SK-N-SH treated with all-trans-retinoic acid at 6 μM for 48 hours (cell line): ENCODE measurements around the gene FAM229A.
"Not testable (repeated sequence)": the region's sequence is repeated elsewhere in the genome, so short reads cannot be mapped to it uniquely, and the experiment has no call there.

Experiments used
- ATAC-seq: fragments of 200-7000 bp; cut with Tn5 transposase; 3 replicates; pipeline ENCODE4 v1.9.1; 2020; ENCODE audit warnings: mild to moderate bottlenecking, moderate library complexity
- ARNTL ChIP-seq: fragments of 450-650 bp; formaldehyde crosslinking; IDR thresholded peaks from 2 replicates; pipeline ENCODE4 v1.5.0; 2020; ENCODE audit warnings: low read depth, mild to moderate bottlenecking, moderate library complexity, borderline replicate concordance
- BACH2 ChIP-seq: fragments of 250-450 bp; sonication (Bioruptor Pico); IDR thresholded peaks from 2 replicates; pipeline ENCODE4 v1.9.0; 2021; ENCODE audit warnings: mild to moderate bottlenecking, borderline replicate concordance
- CSDC2 ChIP-seq: fragments of 250-450 bp; sonication (Bioruptor Pico); IDR thresholded peaks from 2 replicates; pipeline ENCODE4 v1.5.0; 2020; ENCODE audit warnings: mild to moderate bottlenecking, moderate library complexity
- ESRRG ChIP-seq: fragments of 250-450 bp; sonication (Bioruptor Pico); IDR thresholded peaks from 2 replicates; pipeline ENCODE4 v1.6.1; 2021; ENCODE audit warnings: mild to moderate bottlenecking
- GLIS3 ChIP-seq: fragments of 250-450 bp; sonication (Bioruptor Pico); IDR thresholded peaks from 2 replicates; pipeline ENCODE4 v1.5.0; 2020; ENCODE audit warnings: mild to moderate bottlenecking, moderate library complexity
- ISL1 ChIP-seq: fragments of 250-450 bp; sonication (Bioruptor Pico); IDR thresholded peaks from 2 replicates; pipeline ENCODE4 v2.1.2; 2022; ENCODE audit warnings: mild to moderate bottlenecking, moderate library complexity
- OSR1 ChIP-seq: fragments of 250-450 bp; sonication (Bioruptor Pico); IDR thresholded peaks from 2 replicates; pipeline ENCODE4 v1.8.0; 2022; ENCODE audit warnings: moderate library complexity, mild to moderate bottlenecking, inconsistent platforms
- PPARA ChIP-seq: fragments of 250-450 bp; sonication (Bioruptor Pico); IDR thresholded peaks from 2 replicates; pipeline ENCODE4 v1.5.0; 2020; ENCODE audit warnings: mild to moderate bottlenecking, borderline replicate concordance
- RARB ChIP-seq: fragments of 250-450 bp; sonication (Bioruptor Pico); IDR thresholded peaks from 2 replicates; pipeline ENCODE4 v1.8.0; 2021; ENCODE audit warnings: mild to moderate bottlenecking, moderate library complexity
- TCF4 ChIP-seq: fragments of 250-450 bp; sonication (Bioruptor Pico); IDR thresholded peaks from 2 replicates; pipeline ENCODE4 v1.8.0; 2021; ENCODE audit warnings: mild to moderate bottlenecking, moderate library complexity, borderline replicate concordance
- TOX ChIP-seq: fragments of 250-450 bp; sonication (Bioruptor Pico); IDR thresholded peaks from 2 replicates; pipeline ENCODE4 v1.8.0; 2021; ENCODE audit warnings: mild to moderate bottlenecking, moderate library complexity, borderline replicate concordance
- ZC3H10 ChIP-seq: fragments of 250-450 bp; sonication (Bioruptor Pico); IDR thresholded peaks from 2 replicates; pipeline ENCODE4 v1.5.1; 2021; ENCODE audit warnings: mild to moderate bottlenecking, moderate library complexity
- ZNF565 ChIP-seq: fragments of 450-650 bp; formaldehyde crosslinking; conservative IDR thresholded peaks from 2 replicates; pipeline ENCODE4 v1.5.0; 2020; ENCODE audit warnings: low read depth, mild to moderate bottlenecking, moderate library complexity
- ZNF8 ChIP-seq: fragments of 450-650 bp; formaldehyde crosslinking; IDR thresholded peaks from 2 replicates; pipeline ENCODE4 v1.5.0; 2020; ENCODE audit warnings: mild to moderate bottlenecking, moderate library complexity
- TF ChIP-seq, protein P1 (sequence below): fragments of 250-450 bp; sonication (Bioruptor Pico); IDR thresholded peaks from 2 replicates; pipeline ENCODE4 v1.5.1; 2021; ENCODE audit warnings: mild to moderate bottlenecking, moderate library complexity
- TF ChIP-seq, protein P2 (sequence below): fragments of 250-450 bp; sonication (Bioruptor Pico); IDR thresholded peaks from 2 replicates; pipeline ENCODE4 v1.8.0; 2021; ENCODE audit warnings: low read depth, mild to moderate bottlenecking, moderate library complexity, borderline replicate concordance
- TF ChIP-seq, protein P3 (sequence below): fragments of 250-450 bp; sonication (Bioruptor Pico); IDR thresholded peaks from 2 replicates; pipeline ENCODE4 v1.8.0; 2020; ENCODE audit warnings: mild to moderate bottlenecking, moderate library complexity, borderline replicate concordance
- TF ChIP-seq, protein P4 (sequence below): fragments of 250-450 bp; sonication (Bioruptor Pico); IDR thresholded peaks from 2 replicates; pipeline ENCODE4 v1.5.0; 2020; ENCODE audit warnings: mild to moderate bottlenecking, moderate library complexity
- TF ChIP-seq, protein P5 (sequence below): fragments of 250-450 bp; sonication (Bioruptor Pico); IDR thresholded peaks from 2 replicates; pipeline ENCODE4 v1.5.1; 2020; ENCODE audit warnings: low read depth, mild to moderate bottlenecking, moderate library complexity

The FAM229A gene

DNA sequence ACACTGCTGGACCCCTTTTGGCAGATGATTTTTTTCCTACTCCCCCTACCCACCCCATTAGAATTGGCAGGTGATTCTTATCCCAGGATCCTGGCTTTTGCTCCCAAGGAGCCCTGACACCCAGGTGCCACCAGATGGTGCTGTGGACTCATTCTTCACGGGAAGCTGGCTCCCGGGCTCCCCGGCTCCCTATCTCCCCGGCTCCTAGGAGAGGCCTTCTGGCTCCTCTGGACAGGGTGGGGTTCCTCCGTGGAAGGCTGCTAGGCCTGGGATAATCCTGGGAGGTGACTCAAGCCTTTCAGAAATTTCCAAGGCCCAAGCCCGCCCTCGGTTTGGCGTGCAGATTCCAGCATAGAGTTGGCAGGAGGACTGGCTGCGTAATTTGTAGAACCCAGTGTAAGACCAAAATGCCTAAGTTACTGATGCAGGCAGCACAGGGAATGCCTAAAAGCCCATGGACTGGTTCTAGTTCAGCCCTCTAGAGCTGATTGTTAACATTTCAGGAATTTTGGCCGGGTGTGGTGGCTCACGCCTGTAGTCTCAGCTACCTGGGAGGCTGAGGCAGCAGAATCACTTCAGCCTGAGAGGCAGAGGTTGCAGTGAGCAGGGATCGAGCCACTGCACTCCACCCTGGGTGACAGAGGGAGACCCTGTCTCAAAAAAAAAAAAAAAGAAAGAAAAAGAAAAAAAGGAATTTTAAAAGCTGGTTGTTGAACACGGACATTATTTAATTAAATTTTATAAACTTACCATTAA is 38.8 kb upstream of the FAM229A start:
- TF ChIP-seq BACH2 (CRISPR knock-in tag) (no peak), TOX (CRISPR knock-in tag) (no peak)
- TF ChIP-seq, protein P1, sequence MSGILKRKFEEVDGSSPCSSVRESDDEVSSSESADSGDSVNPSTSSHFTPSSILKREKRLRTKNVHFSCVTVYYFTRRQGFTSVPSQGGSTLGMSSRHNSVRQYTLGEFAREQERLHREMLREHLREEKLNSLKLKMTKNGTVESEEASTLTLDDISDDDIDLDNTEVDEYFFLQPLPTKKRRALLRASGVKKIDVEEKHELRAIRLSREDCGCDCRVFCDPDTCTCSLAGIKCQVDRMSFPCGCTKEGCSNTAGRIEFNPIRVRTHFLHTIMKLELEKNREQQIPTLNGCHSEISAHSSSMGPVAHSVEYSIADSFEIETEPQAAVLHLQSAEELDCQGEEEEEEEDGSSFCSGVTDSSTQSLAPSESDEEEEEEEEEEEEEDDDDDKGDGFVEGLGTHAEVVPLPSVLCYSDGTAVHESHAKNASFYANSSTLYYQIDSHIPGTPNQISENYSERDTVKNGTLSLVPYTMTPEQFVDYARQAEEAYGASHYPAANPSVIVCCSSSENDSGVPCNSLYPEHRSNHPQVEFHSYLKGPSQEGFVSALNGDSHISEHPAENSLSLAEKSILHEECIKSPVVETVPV, result no peak
- TF ChIP-seq, protein P2, sequence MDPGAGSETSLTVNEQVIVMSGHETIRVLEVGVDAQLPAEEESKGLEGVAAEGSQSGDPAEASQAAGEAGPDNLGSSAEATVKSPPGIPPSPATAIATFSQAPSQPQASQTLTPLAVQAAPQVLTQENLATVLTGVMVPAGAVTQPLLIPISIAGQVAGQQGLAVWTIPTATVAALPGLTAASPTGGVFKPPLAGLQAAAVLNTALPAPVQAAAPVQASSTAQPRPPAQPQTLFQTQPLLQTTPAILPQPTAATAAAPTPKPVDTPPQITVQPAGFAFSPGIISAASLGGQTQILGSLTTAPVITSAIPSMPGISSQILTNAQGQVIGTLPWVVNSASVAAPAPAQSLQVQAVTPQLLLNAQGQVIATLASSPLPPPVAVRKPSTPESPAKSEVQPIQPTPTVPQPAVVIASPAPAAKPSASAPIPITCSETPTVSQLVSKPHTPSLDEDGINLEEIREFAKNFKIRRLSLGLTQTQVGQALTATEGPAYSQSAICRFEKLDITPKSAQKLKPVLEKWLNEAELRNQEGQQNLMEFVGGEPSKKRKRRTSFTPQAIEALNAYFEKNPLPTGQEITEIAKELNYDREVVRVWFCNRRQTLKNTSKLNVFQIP (CRISPR knock-in tag), result no peak
- ATAC-seq, result peak; percentile 99

DNA sequence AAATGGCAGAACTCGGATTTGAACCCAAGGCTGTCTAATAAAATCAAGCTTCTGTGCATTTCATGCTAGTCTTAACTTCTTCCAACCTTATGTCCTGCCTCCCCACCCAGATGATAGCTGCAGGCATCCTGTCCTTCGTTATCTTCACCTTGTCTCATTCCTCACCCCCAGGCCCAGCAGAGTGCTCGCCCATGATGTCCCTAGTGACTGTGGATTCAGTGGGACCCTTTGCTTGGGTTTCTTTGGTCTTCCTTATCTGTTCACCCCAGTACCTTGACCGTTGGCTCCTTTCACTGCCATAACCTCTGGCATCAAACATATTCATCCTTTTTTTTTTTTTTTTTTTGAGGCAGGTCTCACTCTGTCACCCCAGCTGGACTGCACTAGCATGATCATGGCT is 37.6 kb upstream of the FAM229A start:
- no peak for ATAC-seq
- TF ChIP-seq ISL1 (no peak), PPARA (CRISPR knock-in tag) (no peak), TOX (CRISPR knock-in tag) (no peak), BACH2 (CRISPR knock-in tag) (no peak), ARNTL (CRISPR knock-in tag) (no peak)
- TF ChIP-seq, protein P3, sequence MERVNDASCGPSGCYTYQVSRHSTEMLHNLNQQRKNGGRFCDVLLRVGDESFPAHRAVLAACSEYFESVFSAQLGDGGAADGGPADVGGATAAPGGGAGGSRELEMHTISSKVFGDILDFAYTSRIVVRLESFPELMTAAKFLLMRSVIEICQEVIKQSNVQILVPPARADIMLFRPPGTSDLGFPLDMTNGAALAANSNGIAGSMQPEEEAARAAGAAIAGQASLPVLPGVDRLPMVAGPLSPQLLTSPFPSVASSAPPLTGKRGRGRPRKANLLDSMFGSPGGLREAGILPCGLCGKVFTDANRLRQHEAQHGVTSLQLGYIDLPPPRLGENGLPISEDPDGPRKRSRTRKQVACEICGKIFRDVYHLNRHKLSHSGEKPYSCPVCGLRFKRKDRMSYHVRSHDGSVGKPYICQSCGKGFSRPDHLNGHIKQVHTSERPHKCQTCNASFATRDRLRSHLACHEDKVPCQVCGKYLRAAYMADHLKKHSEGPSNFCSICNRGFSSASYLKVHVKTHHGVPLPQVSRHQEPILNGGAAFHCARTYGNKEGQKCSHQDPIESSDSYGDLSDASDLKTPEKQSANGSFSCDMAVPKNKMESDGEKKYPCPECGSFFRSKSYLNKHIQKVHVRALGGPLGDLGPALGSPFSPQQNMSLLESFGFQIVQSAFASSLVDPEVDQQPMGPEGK, result no peak
- TF ChIP-seq, all 23 proteins: peak for 0

DNA sequence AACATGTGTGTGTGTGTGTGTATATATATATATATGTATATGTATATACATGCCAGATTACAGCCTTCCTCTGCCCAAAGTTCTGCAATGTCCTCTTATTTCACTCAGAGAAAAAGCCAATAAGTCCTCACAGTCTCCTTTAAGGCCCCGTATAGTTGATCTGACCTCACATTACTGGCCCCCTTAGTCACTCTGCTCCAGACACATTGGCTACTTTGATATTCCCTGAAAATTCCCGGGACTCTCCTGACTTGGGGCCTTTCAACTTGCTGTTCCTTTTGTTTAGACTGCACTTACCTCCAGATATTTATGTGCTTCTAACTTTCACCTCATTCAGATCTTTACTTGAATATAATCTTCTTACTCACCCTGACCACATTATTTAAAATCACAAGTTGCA is 36.1 kb upstream of the FAM229A start:
- no peak for TF ChIP-seq ISL1
- no peak for TF ChIP-seq OSR1
- no peak for TF ChIP-seq GLIS3 (CRISPR knock-in tag)
- ATAC-seq, result no peak

DNA sequence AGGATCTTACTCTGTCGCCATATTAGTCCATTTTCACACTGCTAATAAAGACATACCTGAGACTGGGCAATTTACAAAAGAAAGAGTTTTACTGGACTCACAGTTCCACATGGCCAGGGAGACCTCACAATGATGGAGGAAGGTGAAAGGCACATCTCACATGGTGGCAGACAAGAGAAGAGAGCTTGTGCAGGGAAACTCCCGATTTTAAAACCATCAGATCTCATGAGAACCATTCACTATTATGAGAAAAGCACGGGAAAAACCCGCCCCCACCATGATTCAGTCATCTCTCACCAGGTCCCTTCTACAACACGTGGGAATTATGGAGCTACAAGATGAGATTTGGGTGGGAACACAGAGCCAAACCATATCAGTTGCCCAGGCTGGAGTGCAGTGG is 34.2 kb upstream of the FAM229A start:
- not testable (repeated sequence) for ATAC-seq

DNA sequence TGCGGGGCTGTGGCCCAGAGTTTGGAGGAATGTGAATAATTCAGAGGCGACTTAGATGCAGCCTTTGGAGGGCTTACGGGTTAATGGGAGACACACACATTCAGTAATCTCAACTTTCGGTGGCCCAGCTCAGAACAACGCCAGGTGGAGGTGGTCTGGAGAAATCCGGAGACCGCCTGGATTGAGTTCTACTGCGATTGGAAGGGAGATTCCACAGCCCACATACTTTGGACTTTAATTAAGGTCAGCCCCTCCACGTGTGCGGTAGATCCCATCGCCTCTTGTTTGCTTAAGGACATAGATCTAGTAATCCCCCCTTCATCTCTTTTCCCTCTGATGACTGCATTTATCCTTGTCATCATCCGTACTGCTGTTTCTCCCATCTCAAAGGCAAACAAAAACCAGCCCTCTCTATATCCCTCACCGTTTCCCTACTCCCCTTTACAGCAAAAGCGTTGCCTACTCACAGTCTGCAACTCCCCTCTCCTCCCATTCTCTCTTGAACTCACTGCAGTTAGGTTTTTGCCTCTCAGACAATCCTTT is 32.7 kb upstream of the FAM229A start:
- TF ChIP-seq, protein P3, result peak; percentile 68; the same call in 1 of the 2 replicates
- no peak for TF ChIP-seq ZC3H10 (CRISPR knock-in tag)
- peak; percentile 35 for ATAC-seq

DNA sequence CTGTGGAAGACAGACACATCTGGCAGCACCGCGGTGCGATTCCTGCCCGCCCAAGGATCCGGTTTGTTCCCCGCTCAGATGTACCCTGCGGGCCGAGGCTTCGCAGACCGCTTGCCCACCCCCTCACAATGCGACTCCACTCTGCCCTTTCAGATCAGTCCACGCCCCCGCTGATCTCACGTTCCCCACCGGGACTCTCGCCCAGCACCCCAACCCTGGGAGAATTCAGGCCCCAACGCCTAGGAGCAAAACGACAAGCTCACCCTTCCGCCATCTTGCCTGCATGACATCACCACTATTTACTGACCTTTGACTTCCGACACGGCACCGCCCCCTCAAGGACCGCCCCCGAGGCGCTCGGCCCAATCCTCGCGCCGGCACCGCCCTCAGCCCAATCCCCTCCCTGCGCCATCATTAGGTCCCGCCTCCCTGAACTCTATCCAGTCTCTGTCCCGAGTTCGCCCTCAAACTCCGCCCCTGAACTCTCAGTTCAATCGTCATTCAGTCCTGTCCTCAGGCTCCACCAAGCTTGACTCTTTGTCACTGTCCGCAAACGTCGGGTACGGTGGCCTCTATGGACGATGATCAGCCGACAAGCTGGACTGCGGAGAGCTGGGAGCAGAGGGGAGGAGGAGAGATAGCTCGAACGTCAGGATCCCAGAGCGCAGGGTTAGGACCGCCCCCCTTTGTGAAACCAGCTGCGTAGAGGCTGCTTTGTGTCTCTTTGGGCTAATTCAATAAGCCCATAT is 32.0 kb upstream of the FAM229A start, which contains the start of gene BSDC1:
BSDC1 (minus strand) TSS at position 301 of the 749 bp plus-strand sequence; CDS start at position 274, 27 bp downstream.
- peak; percentile 95 for ATAC-seq
- TF ChIP-seq, protein P4, sequence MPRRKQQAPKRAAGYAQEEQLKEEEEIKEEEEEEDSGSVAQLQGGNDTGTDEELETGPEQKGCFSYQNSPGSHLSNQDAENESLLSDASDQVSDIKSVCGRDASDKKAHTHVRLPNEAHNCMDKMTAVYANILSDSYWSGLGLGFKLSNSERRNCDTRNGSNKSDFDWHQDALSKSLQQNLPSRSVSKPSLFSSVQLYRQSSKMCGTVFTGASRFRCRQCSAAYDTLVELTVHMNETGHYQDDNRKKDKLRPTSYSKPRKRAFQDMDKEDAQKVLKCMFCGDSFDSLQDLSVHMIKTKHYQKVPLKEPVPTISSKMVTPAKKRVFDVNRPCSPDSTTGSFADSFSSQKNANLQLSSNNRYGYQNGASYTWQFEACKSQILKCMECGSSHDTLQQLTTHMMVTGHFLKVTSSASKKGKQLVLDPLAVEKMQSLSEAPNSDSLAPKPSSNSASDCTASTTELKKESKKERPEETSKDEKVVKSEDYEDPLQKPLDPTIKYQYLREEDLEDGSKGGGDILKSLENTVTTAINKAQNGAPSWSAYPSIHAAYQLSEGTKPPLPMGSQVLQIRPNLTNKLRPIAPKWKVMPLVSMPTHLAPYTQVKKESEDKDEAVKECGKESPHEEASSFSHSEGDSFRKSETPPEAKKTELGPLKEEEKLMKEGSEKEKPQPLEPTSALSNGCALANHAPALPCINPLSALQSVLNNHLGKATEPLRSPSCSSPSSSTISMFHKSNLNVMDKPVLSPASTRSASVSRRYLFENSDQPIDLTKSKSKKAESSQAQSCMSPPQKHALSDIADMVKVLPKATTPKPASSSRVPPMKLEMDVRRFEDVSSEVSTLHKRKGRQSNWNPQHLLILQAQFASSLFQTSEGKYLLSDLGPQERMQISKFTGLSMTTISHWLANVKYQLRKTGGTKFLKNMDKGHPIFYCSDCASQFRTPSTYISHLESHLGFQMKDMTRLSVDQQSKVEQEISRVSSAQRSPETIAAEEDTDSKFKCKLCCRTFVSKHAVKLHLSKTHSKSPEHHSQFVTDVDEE (CRISPR knock-in tag), result peak; percentile 79
- no peak for TF ChIP-seq CSDC2
- no peak for TF ChIP-seq TOX (CRISPR knock-in tag)
- TF ChIP-seq ZC3H10 (CRISPR knock-in tag), result no peak
- TF ChIP-seq TCF4 (CRISPR knock-in tag), result peak; percentile 84
- no peak for TF ChIP-seq ZNF565 (CRISPR knock-in tag)
- TF ChIP-seq PPARA (CRISPR knock-in tag), result no peak
- no peak for TF ChIP-seq ESRRG (CRISPR knock-in tag)
- TF ChIP-seq GLIS3 (CRISPR knock-in tag), result no peak
- no peak for TF ChIP-seq ISL1
- no peak for TF ChIP-seq ARNTL (CRISPR knock-in tag)
- TF ChIP-seq BACH2 (CRISPR knock-in tag), result no peak
- no peak for TF ChIP-seq ZNF8 (CRISPR knock-in tag)
- TF ChIP-seq, protein P5, sequence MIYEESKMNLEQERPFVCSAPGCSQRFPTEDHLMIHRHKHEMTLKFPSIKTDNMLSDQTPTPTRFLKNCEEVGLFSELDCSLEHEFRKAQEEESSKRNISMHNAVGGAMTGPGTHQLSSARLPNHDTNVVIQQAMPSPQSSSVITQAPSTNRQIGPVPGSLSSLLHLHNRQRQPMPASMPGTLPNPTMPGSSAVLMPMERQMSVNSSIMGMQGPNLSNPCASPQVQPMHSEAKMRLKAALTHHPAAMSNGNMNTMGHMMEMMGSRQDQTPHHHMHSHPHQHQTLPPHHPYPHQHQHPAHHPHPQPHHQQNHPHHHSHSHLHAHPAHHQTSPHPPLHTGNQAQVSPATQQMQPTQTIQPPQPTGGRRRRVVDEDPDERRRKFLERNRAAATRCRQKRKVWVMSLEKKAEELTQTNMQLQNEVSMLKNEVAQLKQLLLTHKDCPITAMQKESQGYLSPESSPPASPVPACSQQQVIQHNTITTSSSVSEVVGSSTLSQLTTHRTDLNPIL (CRISPR knock-in tag), result peak; percentile 67
- TF ChIP-seq RARB (CRISPR knock-in tag), result no peak
